HCT116 (cell line): ENCODE data around the gene RARB.

Experiments used
- ATF3 ChIP-seq: IDR thresholded peaks from 2 replicates; pipeline ENCODE4 v1.6.1; 2012
- CTCF ChIP-seq, 3 experiments: fragments of 200-600 bp in 1 of 3; sonication (generic) in 1 of 3; IDR thresholded peaks in 2 of 3; conservative IDR thresholded peaks in 1 of 3; 2 replicates each; pipeline ENCODE4 v1.5.1; 2012 to 2017; ENCODE audit warnings: low read depth in 2 of 3, low read length in 2 of 3, antibody characterized with exemption in 1 of 3, borderline replicate concordance in 1 of 3, control low read depth in 1 of 3, mild to moderate bottlenecking in 1 of 3, mixed read lengths in 1 of 3, mixed run types in 1 of 3, moderate library complexity in 1 of 3; ENCODE audit not compliant: insufficient read depth in 1 of 3
- POLR2A ChIP-seq: IDR thresholded peaks from 2 replicates; pipeline ENCODE4 v1.7.0; 2011; ENCODE audit warnings: borderline replicate concordance; ENCODE audit not compliant: insufficient read depth, insufficient read length; ENCODE audit errors: extremely low read depth
- POLR2AphosphoS5 ChIP-seq: IDR thresholded peaks from 2 replicates; pipeline ENCODE4 v1.6.1; 2011; ENCODE audit warnings: mild to moderate bottlenecking, low read depth, low read length, moderate library complexity
- SIN3A ChIP-seq: IDR thresholded peaks from 2 replicates; pipeline ENCODE4 v1.6.1; 2012; ENCODE audit warnings: low read depth
- ZBTB33 ChIP-seq: IDR thresholded peaks from 2 replicates; pipeline ENCODE4 v1.6.1; 2011; ENCODE audit warnings: mild to moderate bottlenecking, low read length, moderate library complexity; ENCODE audit not compliant: insufficient replicate concordance; ENCODE audit errors: extremely low read depth

- TF ChIP-seq CTCF (IDR thresholded peaks at IDR 0.05 in 2 of 3, conservative IDR thresholded peaks at IDR 0.05 in 1 of 3; ENCODE audit: borderline replicate concordance in 1 of 3, insufficient read depth in 1 of 3, low read depth in 2 of 3, low read length in 2 of 3) = no peak
- TF ChIP-seq POLR2AphosphoS5 = no peak
- TF ChIP-seq SIN3A = no peak
- TF ChIP-seq ZBTB33 = no peak
- TF ChIP-seq POLR2A = no peak
- no peak for TF ChIP-seq ATF3
Observed at GRCh38 chr3:25547943-25548674, 120.0 kb downstream of the RARB start.
